Thoracic aorta (tissue), 2 donors: ENCODE measurements around the gene CDH2. TPM values are rescaled to one million over a fixed set of nuclear protein-coding genes. Genes with fewer than 3 reads are reported as not detected.

ENCODE experiments used
- ATAC-seq: fragments of 150-250 bp; one replicate; pipeline ENCODE4 v1.8.0; 2017; ENCODE audit warnings: low read depth; ENCODE audit not compliant: insufficient number of reproducible peaks, low FRiP score
- DNase-seq: peaks from one replicate; pipeline ENCODE4 v3.0.0-alpha.2; 2020; ENCODE audit warnings: low spot score
- H3K27ac ChIP-seq, 2 donors: fragments of 200-600 bp; sonication (generic); 1 replicate in 1 of 2; 2 replicates in 1 of 2; pipeline ENCODE4 v1.5.1; 2016; ENCODE audit warnings: mild to moderate bottlenecking in 2 of 2, moderate library complexity in 2 of 2
- H3K27me3 ChIP-seq: fragments of 200-600 bp; sonication (generic); replicated peaks from 2 replicates; pipeline ENCODE4 v1.6.0; 2016; ENCODE audit warnings: mild to moderate bottlenecking; ENCODE audit not compliant: insufficient read depth
- H3K36me3 ChIP-seq: fragments of 200-600 bp; sonication (generic); one replicate; pipeline ENCODE4 v1.5.1; 2016
- H3K4me1 ChIP-seq, 2 donors: fragments of 200-600 bp; sonication (generic); 1 replicate in 1 of 2; 2 replicates in 1 of 2; pipeline versions ENCODE4 v1.5.1 to v1.6.0; 2016; ENCODE audit warnings: low read depth in 2 of 2, mild to moderate bottlenecking in 1 of 2; ENCODE audit not compliant: control insufficient read depth in 1 of 2
- H3K4me3 ChIP-seq: fragments of 200-600 bp; sonication (generic); 2 replicates; pipeline ENCODE4 v1.5.1; 2016; ENCODE audit warnings: mild to moderate bottlenecking
- H3K9me3 ChIP-seq: fragments of 200-600 bp; sonication (generic); 2 replicates; pipeline ENCODE4 v1.5.1; 2016
- total RNA-seq, 2 donors: library from RNA; depleted of rRNA; stranded (reverse); fragments of >200 nt; gene quantifications; one replicate each; pipeline versions ENCODE4 v1.1.0 to v1.2.3, GENCODE V29; 2016
- TF ChIP-seq, protein P1 (sequence below): fragments of 200-600 bp; sonication (generic); IDR thresholded peaks from one replicate; pipeline ENCODE4 v1.5.1; 2019; ENCODE audit warnings: antibody characterized with exemption

The CDH2 gene
- total RNA-seq, 2 donors from 2014 or later, result 25.9 to 37.9 TPM

DNA sequence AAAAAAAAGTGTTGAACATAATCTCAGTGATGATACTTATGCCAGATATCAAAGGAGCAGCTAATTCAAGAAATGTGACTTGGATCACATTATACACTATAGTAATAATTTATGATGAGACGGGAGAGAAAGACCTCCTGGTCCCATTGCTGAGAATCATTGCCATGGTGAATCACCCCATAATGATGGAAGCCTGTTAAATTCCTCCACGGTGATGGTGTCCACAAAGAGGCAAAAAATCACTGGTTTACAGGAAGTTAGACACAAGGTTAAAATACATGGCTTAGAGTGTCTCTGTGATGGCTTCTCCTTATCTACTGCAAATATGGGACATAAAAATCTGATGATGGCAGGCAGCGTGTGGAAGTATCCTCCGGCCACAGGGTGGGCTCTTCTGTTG lies 210.0 kb downstream of the CDH2 start:
- DNase-seq (no peak), ATAC-seq (no peak)
- H3K4me3 ChIP-seq, result no peak overlapping the region
- TF ChIP-seq, protein P1, sequence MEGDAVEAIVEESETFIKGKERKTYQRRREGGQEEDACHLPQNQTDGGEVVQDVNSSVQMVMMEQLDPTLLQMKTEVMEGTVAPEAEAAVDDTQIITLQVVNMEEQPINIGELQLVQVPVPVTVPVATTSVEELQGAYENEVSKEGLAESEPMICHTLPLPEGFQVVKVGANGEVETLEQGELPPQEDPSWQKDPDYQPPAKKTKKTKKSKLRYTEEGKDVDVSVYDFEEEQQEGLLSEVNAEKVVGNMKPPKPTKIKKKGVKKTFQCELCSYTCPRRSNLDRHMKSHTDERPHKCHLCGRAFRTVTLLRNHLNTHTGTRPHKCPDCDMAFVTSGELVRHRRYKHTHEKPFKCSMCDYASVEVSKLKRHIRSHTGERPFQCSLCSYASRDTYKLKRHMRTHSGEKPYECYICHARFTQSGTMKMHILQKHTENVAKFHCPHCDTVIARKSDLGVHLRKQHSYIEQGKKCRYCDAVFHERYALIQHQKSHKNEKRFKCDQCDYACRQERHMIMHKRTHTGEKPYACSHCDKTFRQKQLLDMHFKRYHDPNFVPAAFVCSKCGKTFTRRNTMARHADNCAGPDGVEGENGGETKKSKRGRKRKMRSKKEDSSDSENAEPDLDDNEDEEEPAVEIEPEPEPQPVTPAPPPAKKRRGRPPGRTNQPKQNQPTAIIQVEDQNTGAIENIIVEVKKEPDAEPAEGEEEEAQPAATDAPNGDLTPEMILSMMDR, result no peak
- H3K27me3 ChIP-seq, result no peaks in the 10 kb centered on the region
- H3K9me3 ChIP-seq, result no peaks in the 10 kb centered on the region
- no peak overlapping the region for H3K27ac ChIP-seq
- H3K4me1 ChIP-seq, result no peaks in the 10 kb centered on the region
- H3K36me3 ChIP-seq, result no peaks in the 10 kb centered on the region

DNA sequence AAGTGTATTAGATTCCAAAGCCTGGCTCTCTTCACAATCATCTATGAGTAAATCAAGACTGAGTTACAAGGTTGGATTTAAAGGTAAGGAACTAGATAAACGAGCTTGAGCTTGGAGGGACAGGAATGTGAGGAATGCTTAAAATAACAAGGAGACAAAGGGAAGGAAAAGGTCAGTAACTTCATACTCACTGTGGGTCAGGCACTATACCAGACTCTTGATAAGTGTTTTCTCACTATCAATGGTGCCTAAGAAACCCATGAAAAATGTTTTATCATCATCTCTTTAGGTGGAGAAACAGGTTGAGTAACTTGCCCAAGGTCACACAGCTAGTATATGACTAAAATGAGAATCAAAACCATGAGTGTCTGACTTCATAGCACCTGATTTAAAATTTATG lies 212.1 kb downstream of the CDH2 start:
- Histone ChIP-seq H3K4me3 (no peak overlapping the region), H3K27ac (no peak overlapping the region), H3K27me3 (no peaks in the 10 kb centered on the region), H3K9me3 (no peaks in the 10 kb centered on the region), H3K36me3 (no peaks in the 10 kb centered on the region), H3K4me1 (no peaks in the 10 kb centered on the region)
- TF ChIP-seq, protein P1, result no peak
- ATAC-seq, result no peak
- DNase-seq, result no peak

DNA sequence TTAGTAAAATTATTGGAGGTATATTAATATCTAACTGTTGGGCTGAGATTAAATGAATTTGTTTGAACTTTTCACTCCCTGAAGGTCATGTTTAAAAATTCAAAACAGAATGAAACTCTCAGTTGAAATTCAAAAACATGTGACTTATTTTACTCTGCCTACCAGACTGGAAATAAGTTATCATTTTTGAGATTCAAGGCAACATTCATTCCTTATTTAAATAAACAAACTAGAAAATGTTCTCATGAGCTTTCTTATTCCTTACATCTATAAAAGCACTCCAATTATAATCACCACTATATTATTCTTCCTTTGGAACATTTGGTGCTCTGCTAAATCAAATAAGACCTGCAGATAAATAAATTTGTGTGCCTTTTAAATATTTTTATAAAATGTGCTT lies 217.8 kb downstream of the CDH2 start:
- peak overlapping the region; percentile 21 to 30 for H3K27ac ChIP-seq
- H3K36me3 ChIP-seq, result no peaks in the 10 kb centered on the region
- no peak overlapping the region for H3K4me3 ChIP-seq
- TF ChIP-seq, protein P1, result no peak
- DNase-seq (no peak), ATAC-seq (no peak)
- H3K4me1 ChIP-seq, result no peaks in the 10 kb centered on the region
- H3K27me3 ChIP-seq, result no peaks in the 10 kb centered on the region
- no peaks in the 10 kb centered on the region for H3K9me3 ChIP-seq

DNA sequence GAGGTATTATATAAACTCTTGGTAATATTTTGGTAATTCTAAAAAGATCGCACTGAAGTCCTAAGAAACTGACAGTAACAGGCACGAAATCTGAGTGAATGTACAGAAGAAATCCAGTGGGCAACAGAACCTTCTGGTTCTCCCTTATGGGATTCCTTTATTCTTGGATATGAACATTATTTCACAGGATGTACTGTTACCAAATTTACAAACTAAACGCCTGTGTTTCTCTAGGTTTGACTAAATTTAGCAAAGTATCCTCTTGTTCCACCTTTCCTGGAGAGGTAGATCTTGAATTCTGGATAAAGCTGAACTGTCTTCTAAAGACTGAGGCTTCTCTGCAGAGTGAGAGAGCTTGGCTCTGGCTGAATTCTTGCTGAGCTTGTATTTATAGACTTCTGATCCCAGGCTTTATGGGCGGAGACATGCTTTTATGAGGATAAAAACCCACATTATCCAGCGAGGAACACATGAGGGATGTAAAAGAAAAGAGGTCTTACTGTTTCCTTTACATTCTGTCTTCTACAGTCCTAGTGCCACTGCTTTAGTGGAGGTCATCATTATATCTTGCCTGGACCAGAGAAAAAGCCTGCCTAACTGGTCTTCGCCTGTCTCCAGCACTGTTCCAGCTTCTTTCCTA lies 220.8 kb downstream of the CDH2 start:
- TF ChIP-seq, protein P1, result no peak
- Histone ChIP-seq H3K4me3 (no peak overlapping the region), H3K9me3 (no peaks in the 10 kb centered on the region), H3K27ac (no peak overlapping the region), H3K27me3 (no peaks in the 10 kb centered on the region), H3K4me1 (no peaks in the 10 kb centered on the region), H3K36me3 (no peaks in the 10 kb centered on the region)
- no peak for ATAC-seq
- no peak for DNase-seq

DNA sequence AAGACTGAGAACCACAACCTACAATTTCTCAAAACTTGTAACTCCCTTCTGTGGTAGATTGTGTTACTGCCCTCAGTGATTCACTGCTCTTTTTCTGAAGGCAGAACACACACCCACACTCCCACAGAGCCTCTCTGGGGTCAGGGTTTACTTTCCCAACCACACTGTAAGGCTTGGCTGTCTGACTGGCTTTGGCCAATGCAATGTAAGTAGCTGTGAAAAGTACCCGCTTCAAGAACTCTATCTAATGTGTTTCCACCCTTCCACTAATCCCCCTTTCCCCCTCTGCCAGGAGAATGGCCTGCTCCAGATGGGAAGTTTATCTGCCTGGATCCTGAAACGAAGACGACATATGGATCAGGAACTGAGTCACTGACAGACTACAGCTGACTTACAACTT lies 222.7 kb downstream of the CDH2 start:
- Histone ChIP-seq H3K4me1 (peaks cover under 1 to 4% of the 10 kb centered on the region in 2 donors), H3K36me3 (no peaks in the 10 kb centered on the region), H3K4me3 (no peak overlapping the region), H3K27ac (no peak overlapping the region), H3K9me3 (no peaks in the 10 kb centered on the region), H3K27me3 (no peaks in the 10 kb centered on the region)
- DNase-seq (no peak), ATAC-seq (no peak)
- TF ChIP-seq, protein P1, result no peak
